ENCODE data around the gene RRAS.

DNA sequence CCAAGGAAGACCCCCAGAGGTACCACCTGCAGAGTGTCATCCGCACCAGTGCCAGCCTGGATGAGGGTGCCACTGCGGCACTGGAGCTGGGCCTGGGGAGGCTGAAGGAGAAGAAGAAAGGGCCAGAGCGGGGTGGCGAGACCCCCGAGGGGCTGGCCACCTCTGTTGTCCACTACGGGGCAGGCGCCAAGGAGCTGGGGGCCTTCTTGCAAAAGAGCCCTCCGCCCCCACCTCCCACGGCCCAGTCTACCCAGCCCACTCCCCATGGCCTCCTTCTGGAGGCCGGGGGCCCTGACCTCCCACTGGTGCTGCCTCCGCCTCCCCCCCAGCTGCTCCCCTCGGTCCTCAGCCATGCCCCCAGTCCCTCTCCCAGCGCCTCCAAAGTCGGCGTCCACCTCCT is 43.5 kb downstream of the RRAS start:
- TF ChIP-seq POLR2A (IDR thresholded peaks at IDR 0.05) (no peak), POLR2AphosphoS5 (IDR thresholded peaks at IDR 0.05) (no peak)
- TF ChIP-seq, protein P1, sequence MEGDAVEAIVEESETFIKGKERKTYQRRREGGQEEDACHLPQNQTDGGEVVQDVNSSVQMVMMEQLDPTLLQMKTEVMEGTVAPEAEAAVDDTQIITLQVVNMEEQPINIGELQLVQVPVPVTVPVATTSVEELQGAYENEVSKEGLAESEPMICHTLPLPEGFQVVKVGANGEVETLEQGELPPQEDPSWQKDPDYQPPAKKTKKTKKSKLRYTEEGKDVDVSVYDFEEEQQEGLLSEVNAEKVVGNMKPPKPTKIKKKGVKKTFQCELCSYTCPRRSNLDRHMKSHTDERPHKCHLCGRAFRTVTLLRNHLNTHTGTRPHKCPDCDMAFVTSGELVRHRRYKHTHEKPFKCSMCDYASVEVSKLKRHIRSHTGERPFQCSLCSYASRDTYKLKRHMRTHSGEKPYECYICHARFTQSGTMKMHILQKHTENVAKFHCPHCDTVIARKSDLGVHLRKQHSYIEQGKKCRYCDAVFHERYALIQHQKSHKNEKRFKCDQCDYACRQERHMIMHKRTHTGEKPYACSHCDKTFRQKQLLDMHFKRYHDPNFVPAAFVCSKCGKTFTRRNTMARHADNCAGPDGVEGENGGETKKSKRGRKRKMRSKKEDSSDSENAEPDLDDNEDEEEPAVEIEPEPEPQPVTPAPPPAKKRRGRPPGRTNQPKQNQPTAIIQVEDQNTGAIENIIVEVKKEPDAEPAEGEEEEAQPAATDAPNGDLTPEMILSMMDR (IDR thresholded peaks at IDR 0.05 in 8 of 11, conservative IDR thresholded peaks at IDR 0.05 in 3 of 11) = no peak
